GM23338 (cell line): ENCODE measurements around the gene BMF. TPM values are rescaled to one million over a fixed set of nuclear protein-coding genes. Genes with fewer than 3 reads are reported as not detected.
A peak's percentile ranks its signal among the peaks of the same experiment; 100 is the strongest.

Experiments used
- ATAC-seq: fragments of 200-7000 bp; cut with Tn5 transposase; 3 replicates; pipeline ENCODE4 v1.9.1; 2020
- DNase-seq: peaks from one replicate; pipeline ENCODE4 v3.0.0-alpha.2; 2015; ENCODE audit warnings: low spot score
- H2AFZ ChIP-seq: fragments of 200-600 bp; sonication (generic); 2 replicates; pipeline ENCODE4 v1.8.0; 2016; ENCODE audit warnings: antibody characterized with exemption, mild to moderate bottlenecking, moderate library complexity
- H3F3A ChIP-seq: fragments of 200-600 bp; sonication (generic); replicated peaks from 2 replicates; pipeline ENCODE4 v1.8.0; 2017; ENCODE audit warnings: antibody characterized with exemption, mixed run types, low read depth
- H3K27ac ChIP-seq: fragments of 200-600 bp; sonication (generic); 2 replicates; pipeline ENCODE4 v1.6.1; 2016; ENCODE audit warnings: low read depth
- H3K27me3 ChIP-seq: fragments of 200-600 bp; sonication (generic); 2 replicates; pipeline ENCODE4 v1.8.0; 2016; ENCODE audit warnings: mild to moderate bottlenecking, mixed run types, moderate library complexity; ENCODE audit not compliant: insufficient read depth
- H3K36me3 ChIP-seq: fragments of 200-600 bp; sonication (generic); 2 replicates; pipeline ENCODE4 v1.8.0; 2016; ENCODE audit warnings: mild to moderate bottlenecking; ENCODE audit not compliant: insufficient read depth
- H3K4me1 ChIP-seq: fragments of 200-600 bp; sonication (generic); 2 replicates; pipeline ENCODE4 v1.8.0; 2016; ENCODE audit warnings: mild to moderate bottlenecking, moderate library complexity; ENCODE audit not compliant: insufficient read depth
- H3K4me2 ChIP-seq: fragments of 200-600 bp; sonication (generic); 2 replicates; pipeline ENCODE4 v1.7.1; 2017; ENCODE audit warnings: mixed run types
- H3K4me3 ChIP-seq: fragments of 200-600 bp; sonication (generic); 2 replicates; pipeline ENCODE4 v1.6.1; 2016; ENCODE audit warnings: mixed run types
- H3K79me2 ChIP-seq: fragments of 200-600 bp; sonication (generic); replicated peaks from 2 replicates; pipeline ENCODE4 v1.8.0; 2017; ENCODE audit warnings: mild to moderate bottlenecking; ENCODE audit not compliant: insufficient read depth
- H3K9me2 ChIP-seq: fragments of 200-600 bp; sonication (generic); 2 replicates; pipeline ENCODE4 v1.8.0; 2017; ENCODE audit not compliant: insufficient read depth
- H4K20me1 ChIP-seq: fragments of 200-600 bp; sonication (generic); replicated peaks from 2 replicates; pipeline ENCODE4 v1.8.0; 2017; ENCODE audit warnings: mild to moderate bottlenecking; ENCODE audit not compliant: insufficient read depth
- H3K27ac Mint-ChIP-seq: 2 replicates; pipeline ENCODE4 v1.8.0; 2020; ENCODE audit warnings: inconsistent platforms, mild to moderate bottlenecking, moderate library complexity, mixed read lengths
- H3K27me3 Mint-ChIP-seq: 3 replicates; pipeline ENCODE4 v1.8.0; 2022; ENCODE audit warnings: low read depth, mild to moderate bottlenecking, moderate library complexity, mixed read lengths, inconsistent platforms; ENCODE audit not compliant: insufficient read depth, poor library complexity
- H3K36me3 Mint-ChIP-seq: 3 replicates; pipeline ENCODE4 v1.8.0; 2021; ENCODE audit warnings: low read depth, mild to moderate bottlenecking, inconsistent platforms, moderate library complexity, mixed read lengths
- H3K4me1 Mint-ChIP-seq: 3 replicates; pipeline ENCODE4 v1.8.0; 2020; ENCODE audit warnings: mild to moderate bottlenecking, inconsistent platforms, mixed read lengths
- H3K4me3 Mint-ChIP-seq: 3 replicates; pipeline ENCODE4 v1.8.0; 2021; ENCODE audit warnings: moderate library complexity, mild to moderate bottlenecking, inconsistent platforms, mixed read lengths
- H3K9me3 Mint-ChIP-seq: 3 replicates; pipeline ENCODE4 v1.8.0; 2020; ENCODE audit warnings: moderate library complexity, mild to moderate bottlenecking, inconsistent platforms, mixed read lengths
- CREB1 ChIP-seq: fragments of 250-450 bp; sonication (Bioruptor Pico); IDR thresholded peaks from 2 replicates; pipeline ENCODE4 v1.5.0; 2020; ENCODE audit warnings: low read depth, mild to moderate bottlenecking, moderate library complexity
- EZH2 ChIP-seq: fragments of 200-600 bp; sonication (generic); IDR thresholded peaks from one replicate; pipeline ENCODE4 v1.8.0; 2017; ENCODE audit warnings: antibody characterized with exemption, mild to moderate bottlenecking, low read depth; ENCODE audit not compliant: unreplicated experiment
- EZH2phosphoT487 ChIP-seq: fragments of 200-600 bp; sonication (generic); IDR thresholded peaks from one replicate; pipeline ENCODE4 v1.8.1; 2018; ENCODE audit warnings: antibody characterized with exemption; ENCODE audit not compliant: unreplicated experiment
- JUNB ChIP-seq: IDR thresholded peaks from one replicate; pipeline ENCODE4 v1.6.1; 2016; ENCODE audit warnings: antibody characterized with exemption; ENCODE audit not compliant: unreplicated experiment
- NANOG ChIP-seq: IDR thresholded peaks from 2 replicates; pipeline ENCODE4 v1.6.1; 2016; ENCODE audit warnings: antibody characterized with exemption, borderline replicate concordance
- POLR2AphosphoS5 ChIP-seq: IDR thresholded peaks from 2 replicates; pipeline ENCODE4 v1.6.1; 2016; ENCODE audit warnings: antibody characterized with exemption, low read depth
- REST ChIP-seq: IDR thresholded peaks from one replicate; pipeline ENCODE4 v1.6.1; 2018; ENCODE audit warnings: antibody characterized with exemption; ENCODE audit not compliant: unreplicated experiment
- ZNF462 ChIP-seq: fragments of 250-450 bp; sonication (Bioruptor Pico); IDR thresholded peaks from 2 replicates; pipeline ENCODE4 v1.5.0; 2020; ENCODE audit warnings: mild to moderate bottlenecking, moderate library complexity
- long read RNA-seq: library from polyadenylated mRNA; unstranded; transcript quantifications from one replicate; pipeline ENCODE4 v2.0.0, GENCODE V29; 2020; ENCODE audit not compliant: unreplicated experiment
- polyA plus RNA-seq: library from polyadenylated mRNA; unstranded; fragments of >200 nt; fragmentation: Nextera tagmentation; extraction: Ambion mirVana; gene quantifications from 2 replicates; pipeline ENCODE4 v1.2.1, GENCODE V29; 2016
- total RNA-seq: library from RNA; depleted of rRNA; stranded (reverse); fragments of >200 nt; shearing (Covaris generic); gene quantifications from 2 replicates; pipeline ENCODE4 v1.2.3, GENCODE V29; 2014; rRNA removed
- TF ChIP-seq, protein P1 (sequence below), 2 experiments: fragments of 200-600 bp in 1 of 2; sonication (generic) in 1 of 2; conservative IDR thresholded peaks; 2 replicates each; pipeline versions ENCODE4 v1.5.1 to v1.6.1; 2016 to 2017; ENCODE audit warnings: antibody characterized with exemption in 2 of 2, low read depth in 2 of 2, mild to moderate bottlenecking in 2 of 2, moderate library complexity in 1 of 2
- TF ChIP-seq, protein P2 (sequence below): IDR thresholded peaks from 2 replicates; pipeline ENCODE4 v1.6.1; 2016; ENCODE audit warnings: antibody characterized with exemption

Gene BMF
- 16.0 and 20.3 TPM in 2 replicates for total RNA-seq
- polyA plus RNA-seq, result 2.0 and 2.5 TPM in 2 replicates
- long read RNA-seq, result 0 reads

GRCh38 chr15:40108855-40109735, at the start of gene BMF:
BMF (minus strand) TSS chr15:40108879; CDS start chr15:40106086, 2,793 bp downstream.
- Mint-ChIP-seq H3K4me3 (peak within 1 kb of the TSS; percentile 92), H3K4me1 (peaks cover 66% of the 10 kb centered on the region), H3K9me3 (no peaks in the 10 kb centered on the region), H3K27ac (peak within 1 kb of the TSS; percentile 89), H3K36me3 (peaks cover 6% of the 10 kb centered on the region; the same call in 2 of the 3 replicates), H3K27me3 (peaks cover 27% of the 10 kb centered on the region)
- Histone ChIP-seq H3K36me3 (no peaks in the 10 kb centered on the region), H3K27me3 (0 out of 2 replicates have a peak, but pooled peaks cover 5% of the 10 kb centered on the region), H3K4me1 (peaks cover 49% of the 10 kb centered on the region), H3K79me2 (no peaks in the 10 kb centered on the region; the same call in 1 of the 2 replicates), H3K4me2 (peak within 1 kb of the TSS; percentile 96), H4K20me1 (0 out of 2 replicates have a peak, but pooled peaks cover 6% of the 10 kb centered on the region), H3K9me2 (no peaks in the 10 kb centered on the region), H2AFZ (peak within 1 kb of the TSS; percentile 74), H3K4me3 (peak within 1 kb of the TSS; percentile 90), H3K27ac (peak within 1 kb of the TSS; percentile 83; the same call in 1 of the 2 replicates), H3F3A (peaks cover 16% of the 10 kb centered on the region)
- ATAC-seq (peak; percentile 62), DNase-seq (peak; percentile 100)
- TF ChIP-seq, protein P1, sequence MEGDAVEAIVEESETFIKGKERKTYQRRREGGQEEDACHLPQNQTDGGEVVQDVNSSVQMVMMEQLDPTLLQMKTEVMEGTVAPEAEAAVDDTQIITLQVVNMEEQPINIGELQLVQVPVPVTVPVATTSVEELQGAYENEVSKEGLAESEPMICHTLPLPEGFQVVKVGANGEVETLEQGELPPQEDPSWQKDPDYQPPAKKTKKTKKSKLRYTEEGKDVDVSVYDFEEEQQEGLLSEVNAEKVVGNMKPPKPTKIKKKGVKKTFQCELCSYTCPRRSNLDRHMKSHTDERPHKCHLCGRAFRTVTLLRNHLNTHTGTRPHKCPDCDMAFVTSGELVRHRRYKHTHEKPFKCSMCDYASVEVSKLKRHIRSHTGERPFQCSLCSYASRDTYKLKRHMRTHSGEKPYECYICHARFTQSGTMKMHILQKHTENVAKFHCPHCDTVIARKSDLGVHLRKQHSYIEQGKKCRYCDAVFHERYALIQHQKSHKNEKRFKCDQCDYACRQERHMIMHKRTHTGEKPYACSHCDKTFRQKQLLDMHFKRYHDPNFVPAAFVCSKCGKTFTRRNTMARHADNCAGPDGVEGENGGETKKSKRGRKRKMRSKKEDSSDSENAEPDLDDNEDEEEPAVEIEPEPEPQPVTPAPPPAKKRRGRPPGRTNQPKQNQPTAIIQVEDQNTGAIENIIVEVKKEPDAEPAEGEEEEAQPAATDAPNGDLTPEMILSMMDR (conservative IDR thresholded peaks at IDR 0.05; ENCODE audit: low read depth in 2 of 2), result peak; percentile 54 to 60
- TF ChIP-seq ZNF462 (CRISPR knock-in tag) (no peak), NANOG (no peak), EZH2phosphoT487 (no peak), JUNB (peak; percentile 100), REST (no peak), CREB1 (CRISPR knock-in tag) (peak; percentile 90), EZH2 (no peak), POLR2AphosphoS5 (peak; percentile 35; the same call in 1 of the 2 replicates)
- TF ChIP-seq, protein P2, sequence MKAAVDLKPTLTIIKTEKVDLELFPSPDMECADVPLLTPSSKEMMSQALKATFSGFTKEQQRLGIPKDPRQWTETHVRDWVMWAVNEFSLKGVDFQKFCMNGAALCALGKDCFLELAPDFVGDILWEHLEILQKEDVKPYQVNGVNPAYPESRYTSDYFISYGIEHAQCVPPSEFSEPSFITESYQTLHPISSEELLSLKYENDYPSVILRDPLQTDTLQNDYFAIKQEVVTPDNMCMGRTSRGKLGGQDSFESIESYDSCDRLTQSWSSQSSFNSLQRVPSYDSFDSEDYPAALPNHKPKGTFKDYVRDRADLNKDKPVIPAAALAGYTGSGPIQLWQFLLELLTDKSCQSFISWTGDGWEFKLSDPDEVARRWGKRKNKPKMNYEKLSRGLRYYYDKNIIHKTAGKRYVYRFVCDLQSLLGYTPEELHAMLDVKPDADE, result no peak
